Mesothelial cell of epicardium (in vitro differentiated cells): Measurements from ENCODE around the gene SIK3. TPM values are rescaled to one million over a fixed set of nuclear protein-coding genes. Genes with fewer than 3 reads are reported as not detected.
"Not testable (repeated sequence)": the region's sequence is repeated elsewhere in the genome, so short reads cannot be mapped to it uniquely, and the experiment has no call there.

Experiments
- DNase-seq, 2 experiments: peaks; one replicate each; pipeline ENCODE4 v3.0.0; 2021; ENCODE audit warnings: low spot score in 2 of 2; ENCODE audit not compliant: unreplicated experiment in 2 of 2
- H3K27ac Mint-ChIP-seq: 2 replicates; pipeline ENCODE4 v1.8.0; 2021; ENCODE audit warnings: mixed read lengths
- H3K27me3 Mint-ChIP-seq: 2 replicates; pipeline ENCODE4 v1.8.0; 2021; ENCODE audit warnings: low read depth, mixed read lengths
- H3K36me3 Mint-ChIP-seq: 2 replicates; pipeline ENCODE4 v1.8.0; 2021; ENCODE audit warnings: mixed read lengths
- H3K4me1 Mint-ChIP-seq: 2 replicates; pipeline ENCODE4 v1.8.0; 2021; ENCODE audit warnings: mixed read lengths
- H3K4me3 Mint-ChIP-seq: 2 replicates; pipeline ENCODE4 v1.8.0; 2021; ENCODE audit warnings: mild to moderate bottlenecking, moderate library complexity, mixed read lengths
- H3K9me3 Mint-ChIP-seq: 2 replicates; pipeline ENCODE4 v1.8.0; 2021; ENCODE audit warnings: mixed read lengths
- CTCF ChIP-seq: fragments of 200-600 bp; sonication (generic); IDR thresholded peaks from one replicate; pipeline ENCODE4 v1.5.0; 2021; ENCODE audit warnings: antibody characterized with exemption; ENCODE audit not compliant: unreplicated experiment
- total RNA-seq: library from RNA; stranded (reverse); gene quantifications from 3 replicates; pipeline ENCODE4 v1.2.1, GENCODE V29; 2021

Gene SIK3
- total RNA-seq, 1 donor from 2014 or later: 35.6 TPM

- TF ChIP-seq CTCF: no peak
- Mint-ChIP-seq H3K4me1 (peaks cover 9% of the 10 kb centered on the region), H3K9me3 (no peaks in the 10 kb centered on the region), H3K27ac (no peak overlapping the region), H3K4me3 (no peak overlapping the region), H3K27me3 (no peaks in the 10 kb centered on the region), H3K36me3 (peaks cover 1% of the 10 kb centered on the region)
- DNase-seq: no peak
Observed at GRCh38 chr11:117054382-117054781, 43.8 kb downstream of the SIK3 start.

- H3K27me3 Mint-ChIP-seq: no peaks in the 10 kb centered on the region
- TF ChIP-seq CTCF: no peak
- H3K9me3 Mint-ChIP-seq: no peaks in the 10 kb centered on the region
- DNase-seq: no peak
- peak overlapping the region; percentile 3 for H3K27ac Mint-ChIP-seq
- no peaks in the 10 kb centered on the region for H3K4me1 Mint-ChIP-seq
- H3K4me3 Mint-ChIP-seq: no peak overlapping the region
- H3K36me3 Mint-ChIP-seq: peaks cover 1% of the 10 kb centered on the region
Observed at GRCh38 chr11:117052196-117053149, 45.8 kb downstream of the SIK3 start.

GRCh38 chr11:117050121-117050520 is 48.1 kb downstream of the SIK3 start:
- not testable (repeated sequence) for H3K9me3 Mint-ChIP-seq, H3K27ac Mint-ChIP-seq, DNase-seq, H3K4me3 Mint-ChIP-seq, H3K4me1 Mint-ChIP-seq, H3K27me3 Mint-ChIP-seq, H3K36me3 Mint-ChIP-seq

- not testable (repeated sequence) for DNase-seq, H3K27me3 Mint-ChIP-seq, H3K36me3 Mint-ChIP-seq, H3K9me3 Mint-ChIP-seq, H3K27ac Mint-ChIP-seq, H3K4me3 Mint-ChIP-seq
- H3K4me1 Mint-ChIP-seq: peaks cover 23% of the 10 kb centered on the region
Observed at GRCh38 chr11:117046627-117047026, 51.6 kb downstream of the SIK3 start.

- no peaks in the 10 kb centered on the region for H3K27me3 Mint-ChIP-seq
- TF ChIP-seq CTCF: no peak
- H3K4me3 Mint-ChIP-seq: no peak overlapping the region
- H3K27ac Mint-ChIP-seq: no peak overlapping the region
- H3K36me3 Mint-ChIP-seq: no peaks in the 10 kb centered on the region
- DNase-seq: no peak
- H3K4me1 Mint-ChIP-seq: peaks cover 23% of the 10 kb centered on the region
- no peaks in the 10 kb centered on the region for H3K9me3 Mint-ChIP-seq
Observed at GRCh38 chr11:117045956-117046355, 52.3 kb downstream of the SIK3 start.

- Mint-ChIP-seq H3K36me3 (no peaks in the 10 kb centered on the region), H3K27ac (no peak overlapping the region), H3K4me3 (no peak overlapping the region), H3K27me3 (no peaks in the 10 kb centered on the region), H3K4me1 (peaks cover 26% of the 10 kb centered on the region), H3K9me3 (no peaks in the 10 kb centered on the region)
- no peak for DNase-seq
- no peak for TF ChIP-seq CTCF
Observed at GRCh38 chr11:117045196-117045595, 53.0 kb downstream of the SIK3 start.
